BLaER1 treated with 17β-estradiol and CSF1 and Interleukin-3, amounts not matched to agents 10 nM and 100 nM (cell line): ENCODE results near the gene SLC1A3.
A peak's percentile ranks its signal among the peaks of the same experiment; 100 is the strongest.

Experiments
- H3K27ac ChIP-seq, 11 experiments: shearing (Covaris generic); formaldehyde crosslinking; 2 replicates each; pipeline ENCODE4 v1.8.1; 2022
- H3K27me3 ChIP-seq, 11 experiments: shearing (Covaris generic); formaldehyde crosslinking; 2 replicates each; pipeline ENCODE4 v1.8.1; 2022
- H3K36me3 ChIP-seq, 11 experiments: shearing (Covaris generic); formaldehyde crosslinking; 2 replicates each; pipeline ENCODE4 v1.8.1; 2022
- H3K4me1 ChIP-seq, 10 experiments: shearing (Covaris generic); formaldehyde crosslinking; 2 replicates each; pipeline ENCODE4 v1.8.1; 2022
- H3K4me2 ChIP-seq, 11 experiments: shearing (Covaris generic); formaldehyde crosslinking; 2 replicates each; pipeline ENCODE4 v1.8.1; 2022
- H3K4me3 ChIP-seq, 10 experiments: shearing (Covaris generic); formaldehyde crosslinking; 2 replicates each; pipeline ENCODE4 v1.8.1; 2022
- H3K9ac ChIP-seq, 11 experiments: shearing (Covaris generic); formaldehyde crosslinking; 2 replicates each; pipeline ENCODE4 v1.8.1; 2022
- H3K9me3 ChIP-seq, 11 experiments: shearing (Covaris generic); formaldehyde crosslinking; replicated peaks in 1 of 11; 2 replicates each; pipeline ENCODE4 v1.8.1; 2022
- H4K20me1 ChIP-seq, 11 experiments: shearing (Covaris generic); formaldehyde crosslinking; 2 replicates each; pipeline ENCODE4 v1.8.1; 2022
- Cebpa-rat ChIP-seq, 11 experiments: shearing (Covaris generic); IDR thresholded peaks; 2 replicates each; pipeline ENCODE4 v1.8.1; 2022

The SLC1A3 gene

GRCh38 chr5:36694351-36694750 lies 87.9 kb downstream of the SLC1A3 start:
- H4K20me1 ChIP-seq, result no peaks in the 10 kb centered on the region
- peak overlapping the region in 1 of 11 experiments; percentile 17; a peak in 1 of 22 replicates for H3K27ac ChIP-seq
- H3K4me2 ChIP-seq, result 0 out of 22 replicates have a peak overlapping the region, but pooled peaks of 2 of the 11 experiments have one; percentile 3 to 10
- H3K9me3 ChIP-seq, result no peaks in the 10 kb centered on the region
- no peak overlapping the region for H3K4me3 ChIP-seq
- no peaks in the 10 kb centered on the region for H3K36me3 ChIP-seq
- TF ChIP-seq Cebpa-rat (IDR thresholded peaks at IDR 0.05), result no peak
- no peaks in the 10 kb centered on the region for H3K27me3 ChIP-seq
- H3K4me1 ChIP-seq, result peaks cover 31 to 54% (median 41%) of the 10 kb centered on the region in 10 experiments
- no peak overlapping the region for H3K9ac ChIP-seq

GRCh38 chr5:36696059-36696673 lies 89.8 kb downstream of the SLC1A3 start:
- H3K27ac ChIP-seq, result no peak overlapping the region
- no peak for TF ChIP-seq Cebpa-rat (IDR thresholded peaks at IDR 0.05)

GRCh38 chr5:36698031-36698430 lies 91.6 kb downstream of the SLC1A3 start:
- no peak for TF ChIP-seq Cebpa-rat (IDR thresholded peaks at IDR 0.05)
- Histone ChIP-seq H3K9me3 (no peaks in the 10 kb centered on the region), H3K4me1 (peaks cover 0 to 36% (median 14%) of the 10 kb centered on the region in 10 experiments; a peak in 13 of 20 replicates), H3K4me3 (no peak overlapping the region), H3K4me2 (no peak overlapping the region), H3K9ac (no peak overlapping the region), H4K20me1 (no peaks in the 10 kb centered on the region), H3K27ac (no peak overlapping the region), H3K36me3 (no peaks in the 10 kb centered on the region), H3K27me3 (no peaks in the 10 kb centered on the region)

More at GRCh38 chr5:36696059-36696673, 89.8 kb downstream of the SLC1A3 start:
- Histone ChIP-seq H3K36me3 (no peaks in the 10 kb centered on the region), H3K4me1 (peaks cover 16 to 43% (median 29%) of the 10 kb centered on the region in 10 experiments), H3K9me3 (no peaks in the 10 kb centered on the region), H3K4me3 (no peak overlapping the region), H4K20me1 (no peaks in the 10 kb centered on the region), H3K9ac (no peak overlapping the region), H3K4me2 (no peak overlapping the region), H3K27me3 (no peaks in the 10 kb centered on the region)

- no peak for TF ChIP-seq Cebpa-rat (IDR thresholded peaks at IDR 0.05)
- no peak overlapping the region for H3K9ac ChIP-seq
- no peaks in the 10 kb centered on the region for H3K27me3 ChIP-seq
- peaks cover 0 to 23% (median 8%) of the 10 kb centered on the region in 10 experiments; a peak in 12 of 20 replicates for H3K4me1 ChIP-seq
- no peaks in the 10 kb centered on the region for H3K9me3 ChIP-seq
- no peak overlapping the region for H3K4me3 ChIP-seq
- H4K20me1 ChIP-seq, result no peaks in the 10 kb centered on the region
- no peaks in the 10 kb centered on the region for H3K36me3 ChIP-seq
- H3K27ac ChIP-seq, result peak overlapping the region in 2 of 11 experiments; percentile 20 to 21; a peak in 3 of 22 replicates
- peak overlapping the region in 5 of 11 experiments; percentile 12 to 70 (median 49); a peak in 8 of 22 replicates for H3K4me2 ChIP-seq
Observed at GRCh38 chr5:36701085-36701698, 94.8 kb downstream of the SLC1A3 start.

- Histone ChIP-seq H3K4me1 (peaks cover 0 to 23% (median 8%) of the 10 kb centered on the region in 10 experiments; a peak in 12 of 20 replicates), H3K9ac (no peak overlapping the region), H3K9me3 (peaks cover 14 to 21% (median 16%) of the 10 kb centered on the region in 11 experiments), H3K36me3 (no peaks in the 10 kb centered on the region), H3K4me2 (no peak overlapping the region), H4K20me1 (no peaks in the 10 kb centered on the region), H3K27me3 (no peaks in the 10 kb centered on the region), H3K4me3 (no peak overlapping the region), H3K27ac (no peak overlapping the region)
- TF ChIP-seq Cebpa-rat (IDR thresholded peaks at IDR 0.05), result no peak
Observed at GRCh38 chr5:36703245-36703860, 96.9 kb downstream of the SLC1A3 start.

- Histone ChIP-seq H3K9me3 (peaks cover 14 to 29% (median 21%) of the 10 kb centered on the region in 11 experiments), H3K4me2 (no peak overlapping the region), H3K4me1 (peaks cover 0 to 23% (median 8%) of the 10 kb centered on the region in 10 experiments; a peak in 12 of 20 replicates), H4K20me1 (no peaks in the 10 kb centered on the region), H3K27ac (no peak overlapping the region), H3K4me3 (no peak overlapping the region), H3K9ac (no peak overlapping the region), H3K27me3 (no peaks in the 10 kb centered on the region), H3K36me3 (no peaks in the 10 kb centered on the region)
- no peak for TF ChIP-seq Cebpa-rat (IDR thresholded peaks at IDR 0.05)
Observed at GRCh38 chr5:36704131-36704530, 97.7 kb downstream of the SLC1A3 start.

- Histone ChIP-seq H3K9me3 (peaks cover 14 to 29% (median 22%) of the 10 kb centered on the region in 11 experiments), H3K36me3 (no peaks in the 10 kb centered on the region), H3K27ac (no peak overlapping the region), H4K20me1 (no peaks in the 10 kb centered on the region), H3K4me1 (peaks cover 0 to 23% (median 8%) of the 10 kb centered on the region in 10 experiments; a peak in 12 of 20 replicates), H3K9ac (no peak overlapping the region), H3K4me2 (no peak overlapping the region), H3K4me3 (no peak overlapping the region), H3K27me3 (no peaks in the 10 kb centered on the region)
- TF ChIP-seq Cebpa-rat (IDR thresholded peaks at IDR 0.05), result no peak
Observed at GRCh38 chr5:36705055-36705454, 98.6 kb downstream of the SLC1A3 start.

- H3K27me3 ChIP-seq, result no peaks in the 10 kb centered on the region
- H3K9ac ChIP-seq, result no peak overlapping the region
- H3K4me2 ChIP-seq, result no peak overlapping the region
- H3K9me3 ChIP-seq, result peaks cover 14 to 29% (median 22%) of the 10 kb centered on the region in 11 experiments
- H3K27ac ChIP-seq, result no peak overlapping the region
- peaks cover 0 to 10% (median under 1%) of the 10 kb centered on the region in 10 experiments; a peak in 8 of 20 replicates for H3K4me1 ChIP-seq
- H3K4me3 ChIP-seq, result no peak overlapping the region
- H4K20me1 ChIP-seq, result no peaks in the 10 kb centered on the region
- no peaks in the 10 kb centered on the region for H3K36me3 ChIP-seq
- no peak for TF ChIP-seq Cebpa-rat (IDR thresholded peaks at IDR 0.05)
Observed at GRCh38 chr5:36706662-36707061, 100.3 kb downstream of the SLC1A3 start.

- H3K27ac ChIP-seq, result no peak overlapping the region
- no peaks in the 10 kb centered on the region for H3K4me1 ChIP-seq
- no peak overlapping the region for H3K9ac ChIP-seq
- H3K36me3 ChIP-seq, result no peaks in the 10 kb centered on the region
- no peak overlapping the region for H3K4me2 ChIP-seq
- no peak overlapping the region for H3K4me3 ChIP-seq
- H3K9me3 ChIP-seq, result peaks cover 14 to 29% (median 22%) of the 10 kb centered on the region in 11 experiments
- H4K20me1 ChIP-seq, result no peaks in the 10 kb centered on the region
- TF ChIP-seq Cebpa-rat (IDR thresholded peaks at IDR 0.05), result no peak
- no peaks in the 10 kb centered on the region for H3K27me3 ChIP-seq
Observed at GRCh38 chr5:36708996-36709395, 102.6 kb downstream of the SLC1A3 start.
